IMR-90 (cell line): ENCODE measurements around the gene PEX7. TPM values are rescaled to one million over a fixed set of nuclear protein-coding genes. Genes with fewer than 3 reads are reported as not detected.
"Not testable (repeated sequence)": the region's sequence is repeated elsewhere in the genome, so short reads cannot be mapped to it uniquely, and the experiment has no call there.

Experiments used
- ATAC-seq: fragments of 200-7000 bp; cut with Tn5 transposase; 2 replicates; pipeline ENCODE4 v1.9.1; 2020; ENCODE audit warnings: low read depth, mild to moderate bottlenecking, moderate library complexity
- BruUV-seq: library from RNA; stranded (reverse); fragments of 400-500 nt; replicated peaks from 2 replicates; lab custom pipeline; 2021; lab: Mats Ljungman, UMichigan
- CTCF ChIA-PET: fragments of 300-600 bp; formaldehyde crosslinking; extraction: SDS; loops from one replicate; lab custom pipeline; 2021; ENCODE audit warnings: antibody characterized with exemption; lab: Yijun Ruan, JAX
- POLR2A ChIA-PET: fragments of 300-600 bp; sonication (Branson Sonifier 250); formaldehyde crosslinking; loops from one replicate; lab custom pipeline; 2022; ENCODE audit warnings: antibody characterized with exemption; ENCODE audit not compliant: unreplicated experiment; lab: Charles Lee
- DNase-seq: peaks from one replicate; pipeline ENCODE4 v3.0.0; 2013
- H2AFZ ChIP-seq: replicated peaks from 2 replicates; pipeline ENCODE3; 2013; ENCODE audit warnings: low read length, mild to moderate bottlenecking; ENCODE audit not compliant: poor library complexity
- H2AK5ac ChIP-seq: 2 replicates; pipeline ENCODE4 v1.6.1; 2013; ENCODE audit warnings: low read depth, low read length, inconsistent platforms
- H2AK9ac ChIP-seq: replicated peaks from 2 replicates; pipeline ENCODE3; 2013; ENCODE audit warnings: mild to moderate bottlenecking, low read depth, low read length, moderate library complexity; ENCODE audit not compliant: poor library complexity
- H2BK120ac ChIP-seq: 2 replicates; pipeline ENCODE4 v1.6.1; 2013; ENCODE audit warnings: low read depth, low read length, inconsistent platforms
- H2BK15ac ChIP-seq: 3 replicates; pipeline ENCODE4 v1.6.1; 2013; ENCODE audit warnings: low read depth, low read length, inconsistent platforms
- H2BK20ac ChIP-seq: 2 replicates; pipeline ENCODE4 v1.6.1; 2013; ENCODE audit warnings: low read depth, mild to moderate bottlenecking, inconsistent platforms, low read length, moderate library complexity
- H2BK5ac ChIP-seq: 2 replicates; pipeline ENCODE4 v1.6.1; 2013; ENCODE audit warnings: mild to moderate bottlenecking, low read depth, low read length, inconsistent platforms; ENCODE audit not compliant: poor library complexity, severe bottlenecking
- H3K14ac ChIP-seq: replicated peaks from 2 replicates; pipeline ENCODE4 v1.6.1; 2013; ENCODE audit warnings: low read depth, low read length, inconsistent platforms
- H3K18ac ChIP-seq: 2 replicates; pipeline ENCODE4 v1.6.1; 2013; ENCODE audit warnings: low read depth, low read length, control low read depth
- H3K23ac ChIP-seq: 2 replicates; pipeline ENCODE4 v1.6.1; 2013; ENCODE audit warnings: low read depth, low read length, inconsistent platforms
- H3K27ac ChIP-seq: 2 replicates; pipeline ENCODE4 v1.5.1; 2013; ENCODE audit warnings: mild to moderate bottlenecking, control low read depth, low read length; ENCODE audit not compliant: insufficient read depth
- H3K27me3 ChIP-seq: 2 replicates; pipeline ENCODE4 v1.6.1; 2013; ENCODE audit warnings: low read length; ENCODE audit not compliant: control insufficient read depth, insufficient read depth
- H3K36me3 ChIP-seq: 2 replicates; pipeline ENCODE4 v1.6.1; 2013; ENCODE audit warnings: low read length, mixed read lengths; ENCODE audit not compliant: control insufficient read depth, insufficient read depth
- H3K4ac ChIP-seq: 2 replicates; pipeline ENCODE4 v1.6.1; 2013; ENCODE audit warnings: low read depth, low read length, inconsistent platforms
- H3K4me1 ChIP-seq: 2 replicates; pipeline ENCODE4 v1.6.1; 2013; ENCODE audit warnings: low read length, mixed read lengths; ENCODE audit not compliant: control insufficient read depth, insufficient read depth
- H3K4me2 ChIP-seq: 2 replicates; pipeline ENCODE4 v1.6.1; 2013; ENCODE audit warnings: low read depth, mild to moderate bottlenecking, control low read depth, low read length, moderate library complexity
- H3K4me3 ChIP-seq: 2 replicates; pipeline ENCODE4 v1.5.1; 2013; ENCODE audit warnings: low read depth, mild to moderate bottlenecking, control low read depth, low read length, moderate library complexity; ENCODE audit not compliant: insufficient read depth
- H3K56ac ChIP-seq: 2 replicates; pipeline ENCODE4 v1.6.1; 2013; ENCODE audit warnings: low read length, inconsistent platforms; ENCODE audit not compliant: insufficient read depth; ENCODE audit errors: extremely low read depth
- H3K79me1 ChIP-seq, 2 experiments: 2 replicates each; pipeline ENCODE4 v1.6.1; 2013; ENCODE audit warnings: low read length in 2 of 2, inconsistent platforms in 1 of 2, low read depth in 1 of 2
- H3K9ac ChIP-seq: 2 replicates; pipeline ENCODE4 v1.6.1; 2013; ENCODE audit warnings: low read depth, low read length, control low read depth
- H3K9me1 ChIP-seq: 2 replicates; pipeline ENCODE4 v1.6.1; 2013; ENCODE audit warnings: low read length, inconsistent platforms; ENCODE audit not compliant: insufficient read depth
- H3K9me3 ChIP-seq: 2 replicates; pipeline ENCODE4 v1.6.1; 2013; ENCODE audit warnings: low read length; ENCODE audit not compliant: control insufficient read depth, insufficient read depth
- H4K20me1 ChIP-seq: 2 replicates; pipeline ENCODE4 v1.6.1; 2013; ENCODE audit warnings: low read length, inconsistent platforms; ENCODE audit not compliant: insufficient read depth
- H4K5ac ChIP-seq: 2 replicates; pipeline ENCODE4 v1.6.1; 2013; ENCODE audit warnings: mild to moderate bottlenecking, low read depth, low read length, control low read depth
- H4K8ac ChIP-seq, 2 experiments: 2 replicates each; pipeline ENCODE4 v1.6.1; 2013; ENCODE audit warnings: low read depth in 2 of 2, low read length in 2 of 2, control low read depth in 1 of 2, inconsistent platforms in 1 of 2
- H4K91ac ChIP-seq: 2 replicates; pipeline ENCODE4 v1.6.1; 2013; ENCODE audit warnings: low read depth, low read length, inconsistent platforms; ENCODE audit not compliant: insufficient read depth
- WGBS, 2 experiments: methylation state at CpG; one replicate each; pipeline versions ENCODE4 v1.1.5 to v1.1.7; 2013; ENCODE audit warnings: missing lambda C conversion rate in 2 of 2; ENCODE audit not compliant: insufficient read length in 1 of 2; ENCODE audit errors: extremely low coverage in 2 of 2; 5-methylcytosine and 5-hydroxymethylcytosine counted together
- dilution Hi-C: fragments of 300-500 bp; cut with HindIII; formaldehyde crosslinking; loops from one replicate; pipeline ENCODE4 v1.14.3; 2018; ENCODE audit warnings: low sequenced_read_pairs; ENCODE audit not compliant: unreplicated experiment
- in situ Hi-C: fragments of 300-500 bp; cut with MboI; formaldehyde crosslinking; loops from 3 replicates; pipeline ENCODE4 v1.14.3; 2019; ENCODE audit warnings: low sequenced_read_pairs, inconsistent platforms, mixed read lengths
- intact Hi-C: fragments of 100-400 bp; cut with micrococcal nuclease; formaldehyde crosslinking; loops from 2 replicates; pipeline ENCODE4 v1.10.0; 2022
- polyA plus RNA-seq, 3 experiments: library from polyadenylated mRNA; depleted of rRNA; stranded (reverse); fragments of >200 nt; gene quantifications; 2 replicates each; pipeline ENCODE4 v1.2.3, GENCODE V29; 2012; ENCODE audit warnings: low replicate concordance in 1 of 3
- total RNA-seq: library from RNA; depleted of rRNA; stranded (reverse); fragments of >200 nt; gene quantifications from 2 replicates; pipeline ENCODE4 v1.2.3, GENCODE V29; 2012

PEX7 gene
- total and polyA plus RNA-seq, 2 of the 4 experiments (the other 2 are of a cell fraction), result 5.4 to 7.0 TPM

GRCh38 chr6:136959935-136960334, 137.5 kb downstream of the PEX7 start:
- H2BK5ac ChIP-seq, H2BK120ac ChIP-seq, H4K20me1 ChIP-seq, H4K5ac ChIP-seq, H3K14ac ChIP-seq, in situ Hi-C loops, POLR2A ChIA-PET, H3K56ac ChIP-seq, H3K9me1 ChIP-seq, H3K4me3 ChIP-seq, ATAC-seq, H4K91ac ChIP-seq, dilution Hi-C loops, H2AK5ac ChIP-seq, H3K36me3 ChIP-seq, H2BK15ac ChIP-seq, H3K4me2 ChIP-seq, H3K9ac ChIP-seq, H3K27me3 ChIP-seq, H3K18ac ChIP-seq, H3K4me1 ChIP-seq, H2AK9ac ChIP-seq, H3K23ac ChIP-seq, H2BK20ac ChIP-seq, H3K27ac ChIP-seq, H3K4ac ChIP-seq, intact Hi-C loops, H3K9me3 ChIP-seq, BruUV-seq, H4K8ac ChIP-seq, H2AFZ ChIP-seq, DNase-seq, H3K79me1 ChIP-seq: not testable (repeated sequence)
- no CpG with 5 or more reads among the region's 6 CpGs for WGBS, 2 experiments
- CTCF ChIA-PET, result interaction anchor here (1.0 kb wide), 1 partner anchor 10 kb away, joined by 5 read pairs; no protein-coding TSS in a partner anchor
